HUES6 (cell line): Measurements from ENCODE around the gene GRID1.

ENCODE experiments used
- H3K27ac ChIP-seq: 2 replicates; pipeline ENCODE4 v1.7.0; 2013; ENCODE audit warnings: low read depth, mild to moderate bottlenecking, low read length, inconsistent platforms
- H3K27me3 ChIP-seq: 2 replicates; pipeline ENCODE4 v1.6.1; 2013; ENCODE audit warnings: low read length; ENCODE audit not compliant: control insufficient read depth, insufficient read depth
- H3K36me3 ChIP-seq: 2 replicates; pipeline ENCODE4 v1.6.1; 2013; ENCODE audit warnings: low read length; ENCODE audit not compliant: control insufficient read depth, insufficient read depth
- H3K4me1 ChIP-seq: 2 replicates; pipeline ENCODE4 v1.6.1; 2013; ENCODE audit warnings: low read length; ENCODE audit not compliant: control insufficient read depth, insufficient read depth
- H3K4me3 ChIP-seq: 2 replicates; pipeline ENCODE4 v1.5.1; 2013; ENCODE audit warnings: low read depth, low read length
- H3K9ac ChIP-seq: one replicate; pipeline ENCODE4 v1.6.1; 2013; ENCODE audit warnings: mild to moderate bottlenecking, low read length
- H3K9me3 ChIP-seq: 2 replicates; pipeline ENCODE4 v1.6.1; 2013; ENCODE audit warnings: low read depth, low read length; ENCODE audit not compliant: control insufficient read depth, insufficient read depth

GRID1 gene

DNA sequence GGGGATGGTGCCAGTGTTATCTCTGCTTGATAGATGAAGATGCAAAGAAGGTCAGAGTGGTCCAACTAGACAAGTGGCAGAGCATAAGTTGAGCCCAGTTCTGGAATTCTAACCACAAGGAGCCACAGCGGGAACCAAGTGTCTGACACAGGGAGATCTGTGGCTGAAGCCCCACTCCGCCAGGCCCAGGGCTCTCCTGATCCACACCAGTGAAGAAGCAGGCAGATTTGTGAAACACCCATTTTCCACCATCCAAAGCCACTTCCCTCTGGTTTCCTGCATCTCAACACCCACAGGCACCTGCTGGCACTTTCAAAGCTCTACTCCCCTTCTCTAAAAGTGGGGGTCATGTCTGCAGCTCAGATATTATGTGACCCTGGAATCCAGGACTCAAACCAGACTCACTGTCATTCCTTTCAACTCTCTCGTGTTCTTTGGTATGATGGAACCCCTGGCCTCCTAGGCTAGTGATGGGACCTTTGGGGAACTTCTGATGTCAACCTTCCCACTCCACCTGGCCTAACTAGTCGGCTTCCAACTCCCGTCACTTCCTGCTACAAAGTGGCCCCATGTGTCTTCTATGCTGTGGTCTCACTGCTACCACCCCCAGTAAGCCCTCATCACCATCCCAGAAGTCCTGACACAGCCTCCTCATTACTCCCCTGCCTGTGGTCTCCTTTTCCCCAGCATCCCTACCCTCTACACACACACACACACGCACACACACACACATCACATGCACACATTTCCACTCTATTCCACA lies 177.6 kb downstream of the GRID1 start:
- Histone ChIP-seq H3K27ac (no peak overlapping the region), H3K4me3 (no peak overlapping the region), H3K4me1 (no peaks in the 10 kb centered on the region), H3K9ac (no peak overlapping the region), H3K9me3 (no peaks in the 10 kb centered on the region), H3K27me3 (no peaks in the 10 kb centered on the region), H3K36me3 (no peaks in the 10 kb centered on the region)

DNA sequence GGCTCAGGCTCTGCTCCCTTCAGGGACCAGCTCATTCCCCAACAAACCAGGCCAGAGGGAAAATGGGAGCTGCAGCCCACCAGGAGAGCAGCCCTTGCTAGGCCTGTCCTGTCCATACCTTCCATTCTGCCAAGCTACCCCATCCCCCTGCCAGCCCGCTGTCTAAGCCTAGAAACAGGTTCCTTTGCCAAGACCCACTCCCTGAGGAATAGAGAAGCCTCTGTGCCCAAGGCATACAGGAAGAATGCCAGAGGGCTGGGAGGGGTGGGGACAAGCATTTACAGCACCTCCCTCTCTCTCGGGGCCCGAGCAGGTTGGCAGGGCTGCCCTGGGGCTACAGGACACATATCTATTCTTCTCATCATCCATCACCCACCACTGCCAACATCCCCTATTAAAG lies 178.3 kb downstream of the GRID1 start:
- H3K4me3 ChIP-seq = no peak overlapping the region
- H3K4me1 ChIP-seq = no peaks in the 10 kb centered on the region
- H3K9me3 ChIP-seq = no peaks in the 10 kb centered on the region
- H3K27me3 ChIP-seq = no peaks in the 10 kb centered on the region
- no peaks in the 10 kb centered on the region for H3K36me3 ChIP-seq
- H3K9ac ChIP-seq = no peak overlapping the region
- H3K27ac ChIP-seq = no peak overlapping the region

DNA sequence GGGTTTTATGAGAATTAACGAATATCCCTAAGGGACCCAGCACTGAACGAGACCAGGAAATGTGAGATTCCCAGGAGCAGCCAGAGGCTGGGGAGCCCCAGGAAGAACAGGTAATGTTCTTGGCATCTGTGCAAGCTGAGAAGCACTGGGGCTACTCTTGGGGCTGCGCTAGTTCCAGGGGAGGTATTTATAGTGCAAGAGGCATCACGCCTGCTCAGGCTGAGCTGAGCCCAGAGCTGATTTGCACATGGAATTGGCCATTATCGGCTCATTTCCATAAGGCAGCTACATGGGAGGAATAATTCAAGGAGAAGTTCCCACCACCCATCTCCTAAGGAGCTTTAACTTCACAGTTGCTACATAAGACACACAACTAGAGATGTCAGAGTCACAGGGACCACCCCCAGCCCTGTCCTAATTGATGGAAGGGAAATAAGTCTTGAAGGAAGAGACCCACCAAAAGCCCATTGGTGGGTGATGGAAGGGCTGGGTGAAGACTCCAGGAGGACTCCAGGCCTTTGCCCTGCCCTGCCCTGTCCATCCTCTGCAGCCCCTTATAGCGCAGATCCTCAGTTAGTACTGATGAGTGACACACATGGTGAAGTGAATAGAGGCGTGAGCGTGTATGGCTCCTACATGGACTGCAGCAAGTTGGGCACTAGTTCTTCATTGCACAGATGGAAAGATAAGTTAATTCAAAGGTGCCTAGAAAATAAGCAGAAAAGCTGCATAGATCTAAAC lies 178.9 kb downstream of the GRID1 start:
- H3K27me3 ChIP-seq = no peaks in the 10 kb centered on the region
- no peak overlapping the region for H3K27ac ChIP-seq
- no peaks in the 10 kb centered on the region for H3K9me3 ChIP-seq
- H3K4me3 ChIP-seq = no peak overlapping the region
- H3K9ac ChIP-seq = no peak overlapping the region
- no peaks in the 10 kb centered on the region for H3K4me1 ChIP-seq
- H3K36me3 ChIP-seq = no peaks in the 10 kb centered on the region

DNA sequence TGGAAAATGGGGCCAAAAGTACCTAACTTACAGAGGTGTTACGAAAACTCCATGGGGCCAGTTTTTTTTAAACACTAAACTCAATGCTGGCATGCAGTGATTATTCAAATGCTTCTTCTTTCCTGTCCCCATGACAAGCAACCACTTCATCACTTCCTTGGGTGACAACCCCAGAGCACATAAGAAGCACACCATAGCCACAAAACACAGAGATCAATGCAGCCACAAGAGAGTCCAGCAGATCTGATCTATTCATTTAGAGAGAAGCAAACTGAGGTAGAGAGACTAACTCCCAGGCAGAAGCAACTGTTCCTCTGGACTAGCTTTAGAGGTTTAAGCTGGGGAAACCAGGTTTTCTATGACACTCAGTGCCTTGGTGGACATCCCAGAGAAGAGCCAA lies 180.0 kb downstream of the GRID1 start:
- H3K4me1 ChIP-seq = no peaks in the 10 kb centered on the region
- H3K27ac ChIP-seq = no peak overlapping the region
- no peaks in the 10 kb centered on the region for H3K27me3 ChIP-seq
- H3K9ac ChIP-seq = no peak overlapping the region
- no peaks in the 10 kb centered on the region for H3K9me3 ChIP-seq
- H3K36me3 ChIP-seq = no peaks in the 10 kb centered on the region
- H3K4me3 ChIP-seq = no peak overlapping the region

- no peak overlapping the region for H3K27ac ChIP-seq
- H3K9ac ChIP-seq = no peak overlapping the region
- H3K36me3 ChIP-seq = no peaks in the 10 kb centered on the region
- H3K4me3 ChIP-seq = no peak overlapping the region
- no peaks in the 10 kb centered on the region for H3K4me1 ChIP-seq
- no peaks in the 10 kb centered on the region for H3K27me3 ChIP-seq
- no peaks in the 10 kb centered on the region for H3K9me3 ChIP-seq
These were observed 184.0 kb downstream of the GRID1 start for GRCh38 chr10:86182595-86182994.

DNA sequence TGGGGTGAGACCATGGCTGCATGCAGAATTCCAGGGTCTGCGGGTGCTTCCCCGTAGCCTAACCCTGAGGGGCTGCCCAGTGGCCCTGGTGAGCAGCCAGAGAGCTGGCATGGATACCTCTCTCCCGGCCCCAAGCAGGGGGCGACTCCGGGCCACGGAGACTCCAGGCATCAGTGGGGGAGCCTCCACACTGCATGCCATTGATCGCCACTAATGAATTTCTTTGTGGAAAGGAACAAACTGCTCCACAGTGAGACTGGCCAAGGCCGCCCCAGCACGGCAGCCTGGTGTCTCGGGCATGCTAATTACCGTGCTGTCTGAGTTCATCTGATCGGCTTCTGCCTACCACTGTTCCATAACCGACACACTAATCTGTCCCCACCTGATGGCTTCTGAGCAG lies 184.4 kb downstream of the GRID1 start:
- Histone ChIP-seq H3K36me3 (no peaks in the 10 kb centered on the region), H3K9ac (no peak overlapping the region), H3K27ac (no peak overlapping the region), H3K9me3 (no peaks in the 10 kb centered on the region), H3K4me1 (no peaks in the 10 kb centered on the region), H3K27me3 (no peaks in the 10 kb centered on the region), H3K4me3 (no peak overlapping the region)

- Histone ChIP-seq H3K9me3 (no peaks in the 10 kb centered on the region), H3K4me1 (no peaks in the 10 kb centered on the region), H3K4me3 (no peak overlapping the region), H3K9ac (no peak overlapping the region), H3K36me3 (no peaks in the 10 kb centered on the region), H3K27ac (no peak overlapping the region), H3K27me3 (no peaks in the 10 kb centered on the region)
These were observed 185.7 kb downstream of the GRID1 start for GRCh38 chr10:86180861-86181260.

DNA sequence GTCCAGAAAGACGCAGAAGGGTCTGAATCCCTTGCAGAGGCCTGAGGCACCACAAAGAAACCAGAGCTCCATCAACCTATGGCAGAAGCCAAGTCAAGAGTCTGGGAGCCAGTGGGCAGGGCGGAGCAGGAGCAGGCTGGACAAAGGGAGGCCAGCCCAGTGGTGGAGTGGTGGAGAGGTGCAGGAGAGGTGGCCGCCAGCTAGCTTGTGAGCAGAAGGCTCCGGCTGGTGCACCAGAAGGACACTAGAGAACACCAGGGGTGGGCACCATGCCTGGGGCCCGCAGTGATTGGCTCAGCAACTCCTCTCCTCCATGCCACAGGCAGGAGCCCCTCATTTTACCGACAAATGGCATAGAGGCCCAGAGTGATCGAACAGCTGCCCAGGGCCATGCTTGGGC lies 186.6 kb downstream of the GRID1 start:
- Histone ChIP-seq H3K9me3 (no peaks in the 10 kb centered on the region), H3K27me3 (no peaks in the 10 kb centered on the region), H3K4me3 (no peak overlapping the region), H3K27ac (no peak overlapping the region), H3K4me1 (no peaks in the 10 kb centered on the region), H3K9ac (no peak overlapping the region), H3K36me3 (no peaks in the 10 kb centered on the region)

GRCh38 chr10:86179153-86179524 lies 187.5 kb downstream of the GRID1 start:
- no peaks in the 10 kb centered on the region for H3K36me3 ChIP-seq
- no peak overlapping the region for H3K9ac ChIP-seq
- no peaks in the 10 kb centered on the region for H3K9me3 ChIP-seq
- H3K27ac ChIP-seq = no peak overlapping the region
- no peak overlapping the region for H3K4me3 ChIP-seq
- no peaks in the 10 kb centered on the region for H3K4me1 ChIP-seq
- H3K27me3 ChIP-seq = no peaks in the 10 kb centered on the region

DNA sequence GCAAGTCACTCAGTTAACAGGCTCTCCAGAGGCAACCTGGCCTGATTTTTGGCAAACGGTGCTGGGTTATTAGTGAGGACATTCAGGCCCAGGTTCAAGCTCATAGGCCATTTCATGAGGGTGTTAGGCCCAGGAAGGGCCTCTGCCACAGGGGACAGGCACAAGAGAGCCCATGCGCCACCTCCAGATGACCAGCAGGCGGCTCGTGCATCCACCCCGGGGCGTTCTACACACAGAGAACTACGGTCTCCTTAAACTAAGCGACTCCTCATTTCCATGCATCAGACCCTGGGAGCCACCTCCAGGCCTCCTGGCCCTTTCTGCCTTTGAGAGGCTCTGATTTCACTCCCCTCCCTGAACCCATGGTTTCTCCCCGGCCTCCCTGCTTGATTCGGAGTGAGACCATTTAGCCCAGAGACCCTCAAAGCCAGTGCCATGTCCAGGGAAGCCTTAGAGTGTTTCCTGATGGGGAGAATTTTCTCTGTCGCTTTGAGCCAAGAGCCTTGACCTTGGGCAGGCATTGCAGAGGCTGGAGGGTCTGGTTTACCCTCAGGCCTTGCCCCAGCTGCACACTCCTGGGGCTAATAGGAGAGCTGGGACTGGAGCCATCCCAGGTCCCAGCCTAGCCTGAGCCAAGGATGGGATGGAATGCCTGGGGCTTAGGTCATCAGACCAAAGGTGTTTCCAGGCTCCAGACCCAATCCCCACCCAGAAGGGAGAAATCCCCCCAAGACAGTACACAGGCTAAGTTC lies 188.0 kb downstream of the GRID1 start:
- no peaks in the 10 kb centered on the region for H3K36me3 ChIP-seq
- no peaks in the 10 kb centered on the region for H3K9me3 ChIP-seq
- no peak overlapping the region for H3K4me3 ChIP-seq
- no peak overlapping the region for H3K27ac ChIP-seq
- H3K27me3 ChIP-seq = no peaks in the 10 kb centered on the region
- no peak overlapping the region for H3K9ac ChIP-seq
- H3K4me1 ChIP-seq = no peaks in the 10 kb centered on the region

DNA sequence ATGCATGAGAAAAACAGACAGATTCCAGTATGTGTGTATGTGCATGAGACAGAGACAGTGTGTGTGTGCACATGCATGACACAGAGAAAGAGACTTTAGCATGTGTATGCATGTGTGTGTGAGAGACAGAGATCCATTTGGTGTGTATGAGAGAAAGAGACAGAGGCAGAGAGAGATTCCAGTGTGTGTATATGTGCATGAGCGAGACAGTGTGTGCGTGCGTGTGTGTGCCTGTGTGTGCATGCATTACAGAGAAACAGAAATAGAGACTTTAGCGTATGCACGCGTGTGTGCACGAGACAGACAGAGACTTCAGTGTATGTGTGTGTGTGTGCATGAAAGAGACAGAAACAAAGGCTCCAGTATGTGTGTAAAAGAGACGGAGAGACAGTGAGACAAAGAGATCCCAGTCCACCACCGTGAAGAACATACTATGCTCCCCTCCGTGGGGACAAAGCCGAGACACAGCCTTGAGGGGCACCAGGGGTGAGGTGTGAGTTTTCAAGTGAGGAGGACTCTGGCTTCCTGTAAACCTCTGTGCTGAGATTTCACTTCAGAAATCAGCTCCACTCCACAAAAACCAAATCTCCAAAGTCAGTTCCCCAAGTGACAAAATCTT lies 188.9 kb downstream of the GRID1 start:
- no peak overlapping the region for H3K4me3 ChIP-seq
- H3K9me3 ChIP-seq = no peaks in the 10 kb centered on the region
- no peaks in the 10 kb centered on the region for H3K4me1 ChIP-seq
- no peaks in the 10 kb centered on the region for H3K27me3 ChIP-seq
- H3K36me3 ChIP-seq = no peaks in the 10 kb centered on the region
- no peak overlapping the region for H3K9ac ChIP-seq
- no peak overlapping the region for H3K27ac ChIP-seq
